A673 (cell line): ENCODE measurements around the gene PRKX. TPM values are rescaled to one million over a fixed set of nuclear protein-coding genes. Genes with fewer than 3 reads are reported as not detected.
A peak's percentile ranks its signal among the peaks of the same experiment; 100 is the strongest.

Experiments used
- BruUV-seq: library from RNA; stranded (reverse); fragments of 400-500 nt; replicated peaks from 2 replicates; lab custom pipeline; 2021; lab: Mats Ljungman, UMichigan
- CTCF ChIA-PET: fragments of 300-600 bp; sonication (Branson Sonifier 250); formaldehyde crosslinking; loops from one replicate; lab custom pipeline; 2022; ENCODE audit warnings: antibody characterized with exemption; lab: Charles Lee
- POLR2A ChIA-PET: fragments of 300-600 bp; sonication (Branson Sonifier 250); formaldehyde crosslinking; loops from one replicate; lab custom pipeline; 2022; ENCODE audit warnings: antibody characterized with exemption; ENCODE audit not compliant: low non-redundant PET; lab: Charles Lee
- DNase-seq: peaks from one replicate; pipeline ENCODE4 v3.0.0-alpha.2; 2015; ENCODE audit warnings: low spot score
- H3K27ac ChIP-seq: fragments of 200-600 bp; sonication (generic); 2 replicates; pipeline ENCODE4 v1.5.1; 2016; ENCODE audit warnings: mixed run types, low read depth, mild to moderate bottlenecking, mixed read lengths, antibody characterized with exemption, low read length; ENCODE audit not compliant: poor library complexity, severe bottlenecking
- H3K27me3 ChIP-seq: fragments of 200-600 bp; sonication (generic); replicated peaks from 2 replicates; pipeline ENCODE4 v1.6.1; 2017; ENCODE audit warnings: mixed run types, low read depth, mild to moderate bottlenecking, mixed read lengths, antibody characterized with exemption, low read length; ENCODE audit not compliant: insufficient read depth, poor library complexity
- H3K36me3 ChIP-seq: fragments of 200-600 bp; sonication (generic); 2 replicates; pipeline ENCODE4 v1.6.1; 2016; ENCODE audit warnings: mixed run types, mild to moderate bottlenecking, mixed read lengths, antibody characterized with exemption, low read length; ENCODE audit not compliant: insufficient read depth, poor library complexity, severe bottlenecking
- H3K4me1 ChIP-seq: fragments of 200-600 bp; sonication (generic); 2 replicates; pipeline ENCODE4 v1.6.1; 2017; ENCODE audit warnings: mixed run types, mild to moderate bottlenecking, mixed read lengths, antibody characterized with exemption, low read length; ENCODE audit not compliant: insufficient read depth, poor library complexity, severe bottlenecking
- H3K4me3 ChIP-seq: fragments of 200-600 bp; sonication (generic); 2 replicates; pipeline ENCODE4 v1.5.1; 2016; ENCODE audit warnings: low read depth, mixed run types, mild to moderate bottlenecking, mixed read lengths, low read length; ENCODE audit not compliant: poor library complexity, severe bottlenecking
- H3K9me3 ChIP-seq: fragments of 200-600 bp; sonication (generic); 2 replicates; pipeline ENCODE4 v1.6.1; 2016; ENCODE audit warnings: mixed run types, low read depth, mild to moderate bottlenecking, mixed read lengths, antibody characterized with exemption, low read length; ENCODE audit not compliant: poor library complexity, severe bottlenecking
- EZH2 ChIP-seq: fragments of 200-600 bp; sonication (generic); IDR thresholded peaks from 2 replicates; pipeline ENCODE4 v1.6.1; 2017; ENCODE audit warnings: borderline replicate concordance, low read depth, mild to moderate bottlenecking, mixed read lengths, antibody characterized with exemption, low read length; ENCODE audit not compliant: poor library complexity, severe bottlenecking
- intact Hi-C: fragments of 100-400 bp; cut with micrococcal nuclease; formaldehyde crosslinking; loops from one replicate; pipeline ENCODE4 v1.10.0; 2022; ENCODE audit not compliant: unreplicated experiment
- total RNA-seq: library from RNA; stranded (reverse); gene quantifications from 2 replicates; pipeline ENCODE4 v1.2.3, GENCODE V29; 2021
- TF ChIP-seq, protein P1 (sequence below): fragments of 300-800, 200-600 bp; sonication (generic); conservative IDR thresholded peaks from 2 replicates; pipeline ENCODE4 v1.5.1; 2017; ENCODE audit warnings: low read depth, mild to moderate bottlenecking, antibody characterized with exemption, low read length, moderate library complexity, mixed read lengths

PRKX gene
- total RNA-seq, 1 experiment from 2014 or later, result 42.6 TPM

DNA sequence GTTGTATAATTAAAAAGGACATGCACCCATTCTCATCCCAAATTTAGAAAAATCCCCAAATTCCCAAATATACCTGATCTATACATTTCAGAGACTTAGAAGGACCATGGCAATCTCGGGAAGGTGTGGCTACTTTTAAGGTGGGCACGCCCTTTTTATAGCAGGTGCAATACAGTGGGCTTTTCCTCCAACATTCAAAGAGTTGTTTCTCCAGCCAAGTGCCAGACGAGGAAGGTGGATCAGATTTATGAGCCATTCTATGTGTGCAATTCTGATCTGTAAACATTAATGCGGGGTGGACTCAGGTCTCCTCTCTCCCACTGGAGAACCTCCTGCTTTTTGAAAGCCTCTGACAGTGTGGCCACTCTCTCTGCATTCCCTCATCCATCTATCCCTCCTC lies 33.8 kb downstream of the PRKX start:
- TF ChIP-seq, protein P1, sequence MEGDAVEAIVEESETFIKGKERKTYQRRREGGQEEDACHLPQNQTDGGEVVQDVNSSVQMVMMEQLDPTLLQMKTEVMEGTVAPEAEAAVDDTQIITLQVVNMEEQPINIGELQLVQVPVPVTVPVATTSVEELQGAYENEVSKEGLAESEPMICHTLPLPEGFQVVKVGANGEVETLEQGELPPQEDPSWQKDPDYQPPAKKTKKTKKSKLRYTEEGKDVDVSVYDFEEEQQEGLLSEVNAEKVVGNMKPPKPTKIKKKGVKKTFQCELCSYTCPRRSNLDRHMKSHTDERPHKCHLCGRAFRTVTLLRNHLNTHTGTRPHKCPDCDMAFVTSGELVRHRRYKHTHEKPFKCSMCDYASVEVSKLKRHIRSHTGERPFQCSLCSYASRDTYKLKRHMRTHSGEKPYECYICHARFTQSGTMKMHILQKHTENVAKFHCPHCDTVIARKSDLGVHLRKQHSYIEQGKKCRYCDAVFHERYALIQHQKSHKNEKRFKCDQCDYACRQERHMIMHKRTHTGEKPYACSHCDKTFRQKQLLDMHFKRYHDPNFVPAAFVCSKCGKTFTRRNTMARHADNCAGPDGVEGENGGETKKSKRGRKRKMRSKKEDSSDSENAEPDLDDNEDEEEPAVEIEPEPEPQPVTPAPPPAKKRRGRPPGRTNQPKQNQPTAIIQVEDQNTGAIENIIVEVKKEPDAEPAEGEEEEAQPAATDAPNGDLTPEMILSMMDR, result no peak
- TF ChIP-seq EZH2, result no peak
- H3K27ac ChIP-seq, result no peak overlapping the region
- DNase-seq, result no peak
- no TSS peak for BruUV-seq
- no peaks in the 10 kb centered on the region for H3K9me3 ChIP-seq
- H3K4me3 ChIP-seq, result no peak overlapping the region
- intact Hi-C loops, result no loop called here
- no peaks in the 10 kb centered on the region for H3K4me1 ChIP-seq
- POLR2A ChIA-PET, result no interaction called here
- H3K36me3 ChIP-seq, result no peaks in the 10 kb centered on the region
- CTCF ChIA-PET, result no interaction called here
- H3K27me3 ChIP-seq, result no peaks in the 10 kb centered on the region

DNA sequence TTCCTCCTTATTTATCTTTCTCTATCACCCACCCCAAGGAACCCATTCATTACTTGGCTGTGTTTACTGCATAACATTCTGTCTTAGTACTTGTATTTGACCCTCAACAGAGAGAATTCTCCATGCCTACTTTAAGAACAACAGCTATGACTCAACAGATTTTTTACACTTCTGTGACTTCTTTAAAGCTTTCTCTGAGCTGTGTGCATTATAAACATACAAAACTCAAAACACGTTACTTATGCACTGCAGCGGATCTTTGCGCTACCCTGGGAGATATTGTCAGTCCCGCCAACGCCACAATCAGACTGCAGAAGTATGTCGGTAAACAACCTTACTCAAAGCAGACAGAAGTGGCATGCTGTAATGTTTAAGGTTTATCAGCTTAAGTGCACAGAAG lies 35.1 kb downstream of the PRKX start:
- ChIA-PET POLR2A (no interaction called here), CTCF (no interaction called here)
- no peaks in the 10 kb centered on the region for H3K4me1 ChIP-seq
- H3K36me3 ChIP-seq, result no peaks in the 10 kb centered on the region
- intact Hi-C loops, result no loop called here
- no TSS peak for BruUV-seq
- H3K27me3 ChIP-seq, result no peaks in the 10 kb centered on the region
- no peaks in the 10 kb centered on the region for H3K9me3 ChIP-seq
- TF ChIP-seq, protein P1, result no peak
- TF ChIP-seq EZH2, result no peak
- peak; percentile 6 for DNase-seq
- H3K4me3 ChIP-seq, result no peak overlapping the region
- H3K27ac ChIP-seq, result no peak overlapping the region

DNA sequence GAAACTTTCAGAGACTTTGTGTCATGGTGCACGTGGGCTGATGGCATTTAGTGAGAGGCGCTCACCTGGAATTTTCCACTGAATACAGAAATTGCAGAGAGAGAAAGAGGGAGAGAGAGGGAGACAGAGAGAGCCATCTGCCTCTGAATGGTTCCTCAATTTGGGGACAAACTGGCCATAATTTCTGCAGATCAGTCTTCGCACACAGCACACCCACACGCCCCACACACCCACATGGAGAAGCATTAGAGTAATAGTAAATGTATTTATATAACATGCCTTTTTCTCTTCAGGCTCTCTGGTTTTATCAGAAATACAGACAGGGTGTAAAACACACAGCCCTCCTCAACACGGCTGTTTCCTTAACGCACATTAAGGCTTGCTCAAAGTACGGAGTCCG lies 38.6 kb downstream of the PRKX start:
- no peak for TF ChIP-seq EZH2
- TF ChIP-seq, protein P1, result no peak
- H3K36me3 ChIP-seq, result peaks cover 3% of the 10 kb centered on the region
- H3K27ac ChIP-seq, result no peak overlapping the region
- POLR2A ChIA-PET, result no interaction called here
- no peaks in the 10 kb centered on the region for H3K9me3 ChIP-seq
- H3K27me3 ChIP-seq, result no peaks in the 10 kb centered on the region
- no peak for DNase-seq
- no TSS peak for BruUV-seq
- H3K4me1 ChIP-seq, result no peaks in the 10 kb centered on the region
- intact Hi-C loops, result no loop called here
- CTCF ChIA-PET, result no interaction called here
- H3K4me3 ChIP-seq, result no peak overlapping the region
